ENCODE measurements around the gene RNF144B. TPM values are rescaled to one million over a fixed set of nuclear protein-coding genes. Genes with fewer than 3 reads are reported as not detected.

The RNF144B gene
- total and polyA plus RNA-seq, 2 experiments from 2014 or later: 0.48 to 1.1 TPM

DNA sequence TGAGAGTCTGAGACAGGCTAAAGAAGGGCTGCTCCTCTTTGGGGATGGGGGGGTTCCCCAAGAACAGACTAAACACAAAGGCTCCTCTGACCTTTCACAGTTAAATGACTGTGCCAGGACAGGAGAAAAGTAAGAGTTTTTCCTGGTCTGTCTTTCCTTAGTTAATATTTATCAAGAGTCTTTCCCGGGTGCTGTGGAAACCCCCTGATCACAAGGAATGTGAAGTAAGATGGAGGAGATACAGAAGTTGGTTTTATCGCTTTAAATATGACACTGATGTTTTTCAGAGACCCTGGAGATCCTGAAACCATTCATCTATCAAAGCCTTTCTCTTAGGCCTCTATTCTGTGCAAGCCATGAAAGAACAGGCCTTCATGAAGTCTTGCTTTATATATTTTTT, 105.8 kb downstream of the RNF144B start:
- no peak overlapping the region for H3K4me3 ChIP-seq
- no peaks in the 10 kb centered on the region for H3K27me3 ChIP-seq
- H3K27ac ChIP-seq: no peak overlapping the region
- H3K4me1 ChIP-seq (ENCODE audit: low read depth): no peaks in the 10 kb centered on the region
- TF ChIP-seq, protein P1, sequence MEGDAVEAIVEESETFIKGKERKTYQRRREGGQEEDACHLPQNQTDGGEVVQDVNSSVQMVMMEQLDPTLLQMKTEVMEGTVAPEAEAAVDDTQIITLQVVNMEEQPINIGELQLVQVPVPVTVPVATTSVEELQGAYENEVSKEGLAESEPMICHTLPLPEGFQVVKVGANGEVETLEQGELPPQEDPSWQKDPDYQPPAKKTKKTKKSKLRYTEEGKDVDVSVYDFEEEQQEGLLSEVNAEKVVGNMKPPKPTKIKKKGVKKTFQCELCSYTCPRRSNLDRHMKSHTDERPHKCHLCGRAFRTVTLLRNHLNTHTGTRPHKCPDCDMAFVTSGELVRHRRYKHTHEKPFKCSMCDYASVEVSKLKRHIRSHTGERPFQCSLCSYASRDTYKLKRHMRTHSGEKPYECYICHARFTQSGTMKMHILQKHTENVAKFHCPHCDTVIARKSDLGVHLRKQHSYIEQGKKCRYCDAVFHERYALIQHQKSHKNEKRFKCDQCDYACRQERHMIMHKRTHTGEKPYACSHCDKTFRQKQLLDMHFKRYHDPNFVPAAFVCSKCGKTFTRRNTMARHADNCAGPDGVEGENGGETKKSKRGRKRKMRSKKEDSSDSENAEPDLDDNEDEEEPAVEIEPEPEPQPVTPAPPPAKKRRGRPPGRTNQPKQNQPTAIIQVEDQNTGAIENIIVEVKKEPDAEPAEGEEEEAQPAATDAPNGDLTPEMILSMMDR (IDR thresholded peaks at IDR 0.05; ENCODE audit: low read depth, low read length): no peak
- H3K9me3 ChIP-seq (ENCODE audit: low read depth): no peaks in the 10 kb centered on the region
- no peaks in the 10 kb centered on the region for H3K36me3 ChIP-seq
- no peak for DNase-seq (ENCODE audit: low read depth in 1 of 2, low spot score in 1 of 2)

DNA sequence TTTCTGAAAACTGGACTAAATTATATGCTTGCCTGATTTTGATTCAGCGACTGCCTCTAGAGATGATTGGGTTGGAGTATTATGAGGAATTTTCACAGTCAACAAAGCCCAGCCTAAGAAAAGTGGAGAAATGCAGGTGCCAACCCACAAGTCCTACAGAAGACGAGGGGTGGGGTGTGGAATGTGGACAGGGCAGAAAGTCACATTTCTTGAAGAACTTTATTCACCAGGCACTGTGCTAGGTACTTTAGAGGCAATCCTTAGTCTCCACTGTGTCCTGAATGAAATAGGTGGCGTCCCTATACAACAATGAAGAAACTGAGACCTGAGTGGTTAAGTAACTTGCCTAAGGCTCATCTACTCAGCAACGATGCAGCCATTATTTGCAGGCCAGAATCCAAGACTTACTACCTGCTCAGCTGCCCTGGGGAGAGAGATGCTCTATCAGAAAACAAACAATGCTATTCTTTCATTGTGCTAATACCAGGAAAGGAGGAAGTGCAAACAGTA, 106.3 kb downstream of the RNF144B start:
- Histone ChIP-seq H3K4me3 (no peak overlapping the region), H3K9me3 (ENCODE audit: low read depth) (no peaks in the 10 kb centered on the region), H3K27ac (no peak overlapping the region), H3K36me3 (no peaks in the 10 kb centered on the region), H3K4me1 (ENCODE audit: low read depth) (no peaks in the 10 kb centered on the region), H3K27me3 (no peaks in the 10 kb centered on the region)
- TF ChIP-seq, protein P1 (IDR thresholded peaks at IDR 0.05; ENCODE audit: low read depth, low read length): no peak
- no peak for DNase-seq (ENCODE audit: low read depth in 1 of 2, low spot score in 1 of 2)

DNA sequence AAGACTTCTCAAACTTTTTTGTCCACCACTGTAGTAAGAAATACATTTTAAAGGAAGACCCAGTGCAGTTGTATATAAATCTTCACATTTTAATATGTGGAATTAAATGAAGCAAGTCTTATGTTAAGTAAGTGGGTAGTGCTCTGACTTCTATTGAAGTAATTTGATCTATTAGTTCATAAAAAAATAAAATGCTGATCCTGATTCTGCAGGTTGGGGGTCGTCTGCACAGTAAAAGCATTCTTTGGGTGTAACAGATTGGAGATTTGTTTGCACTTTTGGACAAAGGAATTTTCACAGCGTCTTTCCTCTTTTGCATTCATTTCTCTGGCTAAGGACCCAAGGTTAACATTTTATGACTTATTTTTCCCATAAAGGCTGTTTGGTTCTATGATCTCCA, 106.8 kb downstream of the RNF144B start:
- Histone ChIP-seq H3K4me1 (ENCODE audit: low read depth) (no peaks in the 10 kb centered on the region), H3K27me3 (no peaks in the 10 kb centered on the region), H3K4me3 (no peak overlapping the region), H3K9me3 (ENCODE audit: low read depth) (no peaks in the 10 kb centered on the region), H3K27ac (no peak overlapping the region), H3K36me3 (no peaks in the 10 kb centered on the region)
- TF ChIP-seq, protein P1 (IDR thresholded peaks at IDR 0.05; ENCODE audit: low read depth, low read length): no peak
- DNase-seq (ENCODE audit: low read depth in 1 of 2, low spot score in 1 of 2): no peak

DNA sequence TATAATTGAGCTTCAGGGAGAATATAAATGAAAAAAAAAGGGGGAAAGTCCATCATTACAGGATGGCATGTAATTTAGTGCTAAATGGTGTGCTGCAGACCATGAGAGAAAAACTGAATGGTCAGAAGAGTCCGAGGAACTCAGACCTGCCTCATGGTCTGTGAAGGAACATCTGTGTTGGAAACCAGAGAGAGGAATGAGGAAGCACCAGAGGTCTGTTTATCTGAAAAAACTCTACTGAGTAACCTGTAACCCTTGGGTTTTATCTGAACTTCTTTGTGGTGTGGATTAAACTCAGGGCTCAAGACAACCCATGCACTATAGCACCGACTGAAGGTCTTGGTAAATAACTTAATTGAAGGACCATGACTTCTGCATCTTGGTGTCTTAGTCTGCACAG, 108.1 kb downstream of the RNF144B start:
- Histone ChIP-seq H3K4me1 (ENCODE audit: low read depth) (no peaks in the 10 kb centered on the region), H3K4me3 (no peak overlapping the region), H3K27ac (no peak overlapping the region), H3K36me3 (no peaks in the 10 kb centered on the region), H3K27me3 (no peaks in the 10 kb centered on the region), H3K9me3 (ENCODE audit: low read depth) (no peaks in the 10 kb centered on the region)
- DNase-seq (ENCODE audit: low read depth in 1 of 2, low spot score in 1 of 2): no peak
- TF ChIP-seq, protein P1 (IDR thresholded peaks at IDR 0.05; ENCODE audit: low read depth, low read length): no peak

DNA sequence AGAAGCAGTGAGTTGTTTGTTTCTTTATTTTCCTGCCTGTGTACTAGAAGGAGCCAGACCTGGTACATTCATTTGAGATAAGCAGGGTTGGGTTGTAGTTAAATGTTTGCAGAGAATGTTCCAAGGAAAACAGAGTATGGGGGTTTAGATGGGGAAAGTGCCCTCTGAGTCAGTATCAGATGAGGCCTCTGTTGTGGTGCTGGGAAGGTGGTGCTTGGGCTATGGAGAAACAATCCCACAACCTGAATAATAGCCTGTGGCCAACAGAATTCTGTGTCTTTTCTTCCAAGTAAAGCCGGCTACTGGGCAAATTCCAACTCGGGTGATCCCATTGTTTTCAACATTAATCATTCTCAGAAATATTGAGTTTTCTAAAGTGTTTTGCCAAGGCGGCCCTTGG, 109.3 kb downstream of the RNF144B start:
- no peak for DNase-seq (ENCODE audit: low read depth in 1 of 2, low spot score in 1 of 2)
- Histone ChIP-seq H3K36me3 (no peaks in the 10 kb centered on the region), H3K27ac (no peak overlapping the region), H3K9me3 (ENCODE audit: low read depth) (no peaks in the 10 kb centered on the region), H3K4me3 (no peak overlapping the region), H3K4me1 (ENCODE audit: low read depth) (no peaks in the 10 kb centered on the region), H3K27me3 (no peaks in the 10 kb centered on the region)
- TF ChIP-seq, protein P1 (IDR thresholded peaks at IDR 0.05; ENCODE audit: low read depth, low read length): no peak

DNA sequence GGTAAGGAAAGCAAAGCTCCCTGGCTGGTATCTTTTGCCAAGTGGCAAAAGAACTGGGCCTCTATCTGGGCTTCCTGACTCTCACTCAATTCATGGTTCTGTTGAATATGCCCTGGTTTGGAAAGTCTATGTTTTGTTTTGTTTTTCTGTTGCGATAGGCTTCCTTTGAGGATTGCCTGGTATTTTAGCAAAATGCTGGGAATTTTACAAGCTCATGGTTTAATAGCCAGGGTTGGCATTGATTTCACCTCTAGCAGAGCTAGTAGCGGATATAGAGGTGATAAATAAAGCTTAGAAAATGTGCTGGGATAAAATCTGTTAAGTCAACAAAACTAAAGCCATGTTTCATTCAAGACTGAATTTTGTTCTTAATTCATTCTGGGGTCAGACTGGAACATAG, 109.9 kb downstream of the RNF144B start:
- Histone ChIP-seq H3K36me3 (no peaks in the 10 kb centered on the region), H3K27ac (no peak overlapping the region), H3K9me3 (ENCODE audit: low read depth) (no peaks in the 10 kb centered on the region), H3K4me3 (no peak overlapping the region), H3K27me3 (no peaks in the 10 kb centered on the region), H3K4me1 (ENCODE audit: low read depth) (no peaks in the 10 kb centered on the region)
- TF ChIP-seq, protein P1 (IDR thresholded peaks at IDR 0.05; ENCODE audit: low read depth, low read length): no peak
- DNase-seq (ENCODE audit: low read depth in 1 of 2, low spot score in 1 of 2): no peak

All from cardiac muscle cell (in vitro differentiated cells and primary cell).